T1000 (cell line): ENCODE data around the gene DHRS9.
"Not testable (repeated sequence)": the region's sequence is repeated elsewhere in the genome, so short reads cannot be mapped to it uniquely, and the experiment has no call there.

Source experiments
- DNase-seq: peaks from one replicate; lab custom pipeline; 2025; ENCODE audit warnings: mixed read lengths; lab: John Stamatoyannopoulos, UW

DHRS9 gene

GRCh38 chr2:169095621-169096105 is 26.3 kb downstream of the DHRS9 start:
- DNase-seq: peak; percentile 66

GRCh38 chr2:169104848-169105247 is 35.5 kb downstream of the DHRS9 start:
- DNase-seq: no peak

- no peak for DNase-seq
Observed at GRCh38 chr2:169105476-169105875, 36.1 kb downstream of the DHRS9 start.

GRCh38 chr2:169106134-169106533 is 36.8 kb downstream of the DHRS9 start:
- no peak for DNase-seq

GRCh38 chr2:169106563-169107545 is 37.5 kb downstream of the DHRS9 start:
- DNase-seq: no peak

- no peak for DNase-seq
Observed at GRCh38 chr2:169107645-169108044, 38.3 kb downstream of the DHRS9 start.

- DNase-seq: no peak
Observed at GRCh38 chr2:169108099-169108884, 38.9 kb downstream of the DHRS9 start.

GRCh38 chr2:169109502-169110409 is 40.4 kb downstream of the DHRS9 start:
- DNase-seq: peak; percentile 47

- DNase-seq: no peak
Observed at GRCh38 chr2:169110419-169110818, 41.1 kb downstream of the DHRS9 start.

- no peak for DNase-seq
Observed at GRCh38 chr2:169110916-169111315, 41.6 kb downstream of the DHRS9 start.

GRCh38 chr2:169112841-169113240 is 43.5 kb downstream of the DHRS9 start:
- no peak for DNase-seq

- DNase-seq: no peak
Observed at GRCh38 chr2:169114056-169114455, 44.7 kb downstream of the DHRS9 start.

- DNase-seq: no peak
Observed at GRCh38 chr2:169116327-169116726, 47.0 kb downstream of the DHRS9 start.

GRCh38 chr2:169116993-169117392 is 47.6 kb downstream of the DHRS9 start:
- DNase-seq: no peak

- DNase-seq: no peak
Observed at GRCh38 chr2:169118060-169118459, 48.7 kb downstream of the DHRS9 start.

GRCh38 chr2:169119123-169119760 is 49.9 kb downstream of the DHRS9 start:
- DNase-seq: no peak

- no peak for DNase-seq
Observed at GRCh38 chr2:169119851-169120250, 50.5 kb downstream of the DHRS9 start.

GRCh38 chr2:169129703-169130243 is 60.4 kb downstream of the DHRS9 start:
- no peak for DNase-seq

- no peak for DNase-seq
Observed at GRCh38 chr2:169131587-169132512, 62.5 kb downstream of the DHRS9 start.

- not testable (repeated sequence) for DNase-seq
Observed at GRCh38 chr2:169134272-169134671, 64.9 kb downstream of the DHRS9 start.
